ENCODE results near the gene CXorf38.
"Not testable (repeated sequence)": the region's sequence is repeated elsewhere in the genome, so short reads cannot be mapped to it uniquely, and the experiment has no call there.

Gene CXorf38

GRCh38 chrX:40623665-40624064, 23.7 kb downstream of the CXorf38 start:
- no peak for DNase-seq

GRCh38 chrX:40623139-40623536, 24.2 kb downstream of the CXorf38 start, which contains the start of gene MPC1L:
Gene MPC1L (plus strand): TSS chrX:40623428. CDS start chrX:40623566, 138 bp downstream.
- DNase-seq, result no peak

GRCh38 chrX:40622479-40623138, 24.8 kb downstream of the CXorf38 start:
- no peak for DNase-seq

- no peak for DNase-seq
Measured at GRCh38 chrX:40617566-40617965, 29.8 kb downstream of the CXorf38 start.

GRCh38 chrX:40615976-40616375, 31.4 kb downstream of the CXorf38 start:
- no peak for DNase-seq

GRCh38 chrX:40612511-40612910, 34.9 kb downstream of the CXorf38 start:
- no peak for DNase-seq

GRCh38 chrX:40607381-40607780, 40.0 kb downstream of the CXorf38 start:
- no peak for DNase-seq

GRCh38 chrX:40603446-40603845, 43.9 kb downstream of the CXorf38 start:
- no peak for DNase-seq

- DNase-seq, result not testable (repeated sequence)
Measured at GRCh38 chrX:40589616-40590321, 57.6 kb downstream of the CXorf38 start.

GRCh38 chrX:40587623-40588022, 59.7 kb downstream of the CXorf38 start:
- not testable (repeated sequence) for DNase-seq

GRCh38 chrX:40582811-40583210, 64.5 kb downstream of the CXorf38 start:
- DNase-seq, result no peak

GRCh38 chrX:40582178-40582577, 65.2 kb downstream of the CXorf38 start:
- not testable (repeated sequence) for DNase-seq

- no peak for DNase-seq
Measured at GRCh38 chrX:40581336-40581920, 65.9 kb downstream of the CXorf38 start.

GRCh38 chrX:40580537-40581335, 66.6 kb downstream of the CXorf38 start, which contains the start of gene ATP6AP2:
Gene ATP6AP2 (plus strand): TSS chrX:40580970. CDS start chrX:40581066, 96 bp downstream.
- DNase-seq, result peak; percentile 65 to 77 (median 74)

GRCh38 chrX:40579900-40580536, 67.3 kb downstream of the CXorf38 start:
- DNase-seq, result no peak

- DNase-seq, result no peak
Measured at GRCh38 chrX:40579141-40579540, 68.2 kb downstream of the CXorf38 start.

- no peak for DNase-seq
Measured at GRCh38 chrX:40578039-40578695, 69.2 kb downstream of the CXorf38 start.

All from activated CD4-positive, CD25-positive, alpha-beta regulatory T cell (primary cell).